Measurements from ENCODE around the gene PHACTR3. TPM values are rescaled to one million over a fixed set of nuclear protein-coding genes. Genes with fewer than 3 reads are reported as not detected.

The PHACTR3 gene
- total and polyA plus RNA-seq, 2 of the 8 experiments (the other 6 are each of a cell fraction or from before 2014, with no cell fraction given), result 0.05 to 0.13 TPM

- FAIRE-seq, result no peak
- no peak overlapping the region for H2AK5ac ChIP-seq (ENCODE audit: low read depth, low read length)
- H2BK5ac ChIP-seq (ENCODE audit: low read depth, low read length), result no peak overlapping the region
- no peaks in the 10 kb centered on the region for H3K79me1 ChIP-seq (ENCODE audit: low read depth, low read length)
- H3K27me3 ChIP-seq (replicated peaks in 1 of 4; ENCODE audit: control insufficient read depth in 3 of 4, extremely low read depth in 1 of 4, insufficient read depth in 3 of 4, low read length in 3 of 4), result no peaks in the 10 kb centered on the region; a peak in 1 of 7 replicates
- no peak overlapping the region for H2AFZ ChIP-seq (ENCODE audit: low read length)
- H3K9me3 ChIP-seq (ENCODE audit: insufficient read depth in 2 of 2, low read depth in 1 of 2, low read length in 1 of 2), result peaks cover 90 to 94% of the 10 kb centered on the region in 2 experiments
- no peak overlapping the region for H3K4me3 ChIP-seq (ENCODE audit: extremely low read depth in 1 of 4, insufficient read depth in 2 of 4, low read depth in 3 of 4, low read length in 4 of 4)
- 87% methylated on average over 4 of the region's 4 CpGs; no CpG with 5 or more reads in 1 of the 2 experiments for WGBS, 2 experiments (ENCODE audit: extremely low coverage in 1 of 2, insufficient coverage in 1 of 2, insufficient read length in 1 of 2, insufficient replicate concordance in 2 of 2, low coverage in 1 of 2, low lambda C conversion rate in 2 of 2, missing lambda C conversion rate in 1 of 2)
- H2BK120ac ChIP-seq (replicated peaks; ENCODE audit: low read depth, low read length), result no peak overlapping the region
- no peaks in the 10 kb centered on the region for H4K20me1 ChIP-seq (replicated peaks in 1 of 2; ENCODE audit: control insufficient read depth in 1 of 2, insufficient read depth in 2 of 2, low read length in 2 of 2)
- no peak overlapping the region for H3K23ac ChIP-seq (ENCODE audit: insufficient read length)
- no peak overlapping the region for H3K4me2 ChIP-seq (ENCODE audit: insufficient read depth in 1 of 2, low read depth in 2 of 2, low read length in 2 of 2)
- no peaks in the 10 kb centered on the region for H3K36me3 ChIP-seq (ENCODE audit: control insufficient read depth in 2 of 4, insufficient read depth in 4 of 4, low read length in 3 of 4)
- H3K79me2 ChIP-seq (ENCODE audit: control insufficient read depth in 1 of 2, insufficient read depth in 2 of 2, low read length in 2 of 2), result no peaks in the 10 kb centered on the region
- no peak overlapping the region for H2BK15ac ChIP-seq (ENCODE audit: low read length)
- POLR2A ChIA-PET (ENCODE audit: partially characterized antibody), result no interaction called here
- no peak overlapping the region for H3K18ac ChIP-seq (ENCODE audit: extremely low read depth, low read length)
- CTCF ChIA-PET (ENCODE audit: partially characterized antibody), result no interaction called here
- H2BK12ac ChIP-seq (ENCODE audit: low read depth, low read length), result no peak overlapping the region
- H3K56ac ChIP-seq (replicated peaks; ENCODE audit: insufficient read length, low read depth, low read length), result no peak overlapping the region
- DNase-seq (ENCODE audit: low read depth in 1 of 2, low spot score in 2 of 2), result no peak
- no peak overlapping the region for H3K14ac ChIP-seq (ENCODE audit: insufficient read length)
- H3K9ac ChIP-seq (replicated peaks in 1 of 4; ENCODE audit: extremely low read depth in 1 of 4, low read depth in 3 of 4, low read length in 3 of 4), result no peak overlapping the region
- TF ChIP-seq BACH1 (IDR thresholded peaks at IDR 0.05; ENCODE audit: low read length), result no peak
- TF ChIP-seq HDAC2 (IDR thresholded peaks at IDR 0.05; ENCODE audit: borderline replicate concordance in 1 of 2, low read depth in 2 of 2, low read length in 2 of 2), result no peak
- TF ChIP-seq RNF2 (IDR thresholded peaks at IDR 0.05; ENCODE audit: borderline replicate concordance, low read depth, low read length, missing control alignments, poor library complexity, severe bottlenecking), result no peak
- no peak for TF ChIP-seq SUZ12 (IDR thresholded peaks at IDR 0.05; ENCODE audit: low read length)
- TF ChIP-seq CTBP2 (IDR thresholded peaks at IDR 0.05; ENCODE audit: borderline replicate concordance, insufficient read depth, insufficient read length, low read length), result no peak
- TF ChIP-seq FOSL1 (IDR thresholded peaks at IDR 0.05; ENCODE audit: insufficient read depth, low read depth, low read length), result no peak
- H4K8ac ChIP-seq (ENCODE audit: extremely low read depth, insufficient read depth, low read length), result no peak overlapping the region
- H4K91ac ChIP-seq (replicated peaks; ENCODE audit: insufficient read length, low read length), result no peak overlapping the region
- no peaks in the 10 kb centered on the region for H3K23me2 ChIP-seq (ENCODE audit: low read depth, low read length)
- H2BK20ac ChIP-seq (ENCODE audit: low read length), result no peak overlapping the region
- H3K27ac ChIP-seq (ENCODE audit: low read depth, low read length), result no peak overlapping the region
- H3K4me1 ChIP-seq (replicated peaks in 1 of 4; ENCODE audit: control insufficient read depth in 3 of 4, insufficient read depth in 4 of 4, low read length in 3 of 4), result peaks cover 0 to 2% (median 0%) of the 10 kb centered on the region in 4 experiments; a peak in 1 of 7 replicates
- H4K5ac ChIP-seq (ENCODE audit: insufficient read length, low read depth, low read length), result no peak overlapping the region
- no peak overlapping the region for H3K4ac ChIP-seq (replicated peaks; ENCODE audit: insufficient read length, low read depth, low read length)
Measured at GRCh38 chr20:59817406-59817805, 213.1 kb downstream of the PHACTR3 start.
